K562 (cell line): ENCODE data around the gene GLIS1. TPM values are rescaled to one million over a fixed set of nuclear protein-coding genes. Genes with fewer than 3 reads are reported as not detected.

Source experiments
- ATAC-seq: fragments of 200-7000 bp; cut with Tn5 transposase; 3 replicates; pipeline ENCODE4 v1.9.1; 2020; ENCODE audit warnings: moderate library complexity
- BruUV-seq: library from RNA; stranded (reverse); fragments of 400-500 nt; replicated peaks from 2 replicates; lab custom pipeline; 2021; lab: Mats Ljungman, UMichigan
- CTCF ChIA-PET: fragments of 300-600 bp; formaldehyde crosslinking; extraction: SDS; loops from one replicate; lab custom pipeline; 2021; ENCODE audit warnings: low intra/inter-chr PET ratio; lab: Yijun Ruan, JAX
- POLR2A ChIA-PET: fragments of 300-600, 350-650 bp; sonication (Branson Sonifier 250); formaldehyde crosslinking; extraction: SDS; loops from one replicate; lab custom pipeline; 2021; ENCODE audit warnings: antibody characterized with exemption, inconsistent platforms; lab: Yijun Ruan, JAX
- DNase-seq, 4 experiments: peaks; one replicate each; pipeline versions ENCODE4 v3.0.0 to v3.0.0-alpha.2; 2011 to 2018; ENCODE audit warnings: low spot score in 3 of 4, mixed read lengths in 3 of 4; ENCODE audit errors: extremely low read depth in 1 of 4
- FAIRE-seq: peaks from 2 replicates; lab custom pipeline; 2011; peaks lifted over from hg19 to GRCh38; lab: Jason Lieb, UNC
- H2AFZ ChIP-seq: 2 replicates; pipeline ENCODE4 v1.6.0; 2011; ENCODE audit warnings: low read depth, low read length, control low read depth, inconsistent platforms
- H3K27ac ChIP-seq: fragments of 200-600 bp; 3 replicates; pipeline ENCODE4 v1.8.0; 2011; ENCODE audit warnings: low read depth, mild to moderate bottlenecking, control low read depth, inconsistent platforms, low read length, moderate library complexity, mixed read lengths; ENCODE audit errors: extremely low read depth
- H3K27me3 ChIP-seq, 2 experiments: fragments of 300-600 bp in 1 of 2; 2 replicates in 1 of 2; 3 replicates in 1 of 2; pipeline versions ENCODE4 v1.6.0 to v1.8.0; 2011; ENCODE audit warnings: inconsistent platforms in 2 of 2, low read length in 2 of 2, mild to moderate bottlenecking in 1 of 2, mixed read lengths in 1 of 2, moderate library complexity in 1 of 2; ENCODE audit not compliant: control insufficient read depth in 2 of 2, insufficient read depth in 2 of 2
- H3K36me3 ChIP-seq: fragments of 300-600 bp; 3 replicates; pipeline ENCODE4 v1.8.0; 2011; ENCODE audit warnings: mild to moderate bottlenecking, low read length, inconsistent platforms; ENCODE audit not compliant: control insufficient read depth, insufficient read depth
- H3K4me1 ChIP-seq, 2 experiments: fragments of 200-600 bp in 1 of 2; replicated peaks in 1 of 2; 2 replicates in 1 of 2; 3 replicates in 1 of 2; pipeline versions ENCODE4 v1.5.1 to v1.8.0; 2011; ENCODE audit warnings: inconsistent platforms in 2 of 2, low read length in 2 of 2, mild to moderate bottlenecking in 1 of 2, mixed read lengths in 1 of 2, moderate library complexity in 1 of 2; ENCODE audit not compliant: control insufficient read depth in 2 of 2, insufficient read depth in 2 of 2
- H3K4me2 ChIP-seq: 2 replicates; pipeline ENCODE4 v1.6.1; 2011; ENCODE audit warnings: low read length, control low read depth, inconsistent platforms, mixed read lengths; ENCODE audit not compliant: insufficient read depth
- H3K4me3 ChIP-seq: fragments of 200-600 bp; sonication (generic), shearing (Covaris generic); 2 replicates; pipeline ENCODE4 v1.5.1; 2016; ENCODE audit warnings: control low read depth, inconsistent platforms
- H3K79me2 ChIP-seq: fragments of 200-600 bp; 3 replicates; pipeline ENCODE4 v1.8.0; 2011; ENCODE audit warnings: low read length, inconsistent platforms; ENCODE audit not compliant: control insufficient read depth, insufficient read depth
- H3K9ac ChIP-seq, 2 experiments: 2 replicates each; pipeline versions ENCODE4 v1.6.0 to v1.6.1; 2011; ENCODE audit warnings: low read depth in 2 of 2, low read length in 2 of 2, control low read depth in 1 of 2, inconsistent platforms in 1 of 2, mild to moderate bottlenecking in 1 of 2, mixed read lengths in 1 of 2; ENCODE audit not compliant: insufficient read depth in 1 of 2
- H3K9me1 ChIP-seq: one replicate; pipeline ENCODE4 v1.6.0; 2011; ENCODE audit warnings: inconsistent platforms, mild to moderate bottlenecking, low read length, moderate library complexity; ENCODE audit not compliant: control insufficient read depth, insufficient read depth
- H3K9me3 ChIP-seq: replicated peaks from 2 replicates; pipeline ENCODE4 v1.5.1; 2011; ENCODE audit warnings: low read depth, low read length, inconsistent platforms; ENCODE audit not compliant: control insufficient read depth, insufficient read depth
- H4K20me1 ChIP-seq: replicated peaks from 2 replicates; pipeline ENCODE4 v1.6.1; 2011; ENCODE audit warnings: low read length, inconsistent platforms, mixed read lengths; ENCODE audit not compliant: control insufficient read depth, insufficient read depth
- ARHGAP35 ChIP-seq: fragments of 450-650 bp; IDR thresholded peaks from 2 replicates; pipeline ENCODE4 v1.6.1; 2018; ENCODE audit not compliant: partially characterized antibody
- HDAC6 ChIP-seq: IDR thresholded peaks from 2 replicates; pipeline ENCODE4 v1.6.1; 2012; ENCODE audit warnings: low read depth, mild to moderate bottlenecking, control low read depth, inconsistent platforms, low read length, moderate library complexity
- HNRNPLL ChIP-seq: fragments of 200-400 bp; formaldehyde crosslinking; IDR thresholded peaks from 2 replicates; pipeline ENCODE4 v1.6.1; 2017; ENCODE audit warnings: low read length, low read depth, mild to moderate bottlenecking; ENCODE audit not compliant: poor library complexity, severe bottlenecking
- HSF4 ChIP-seq: fragments of 250-450 bp; sonication (Bioruptor Pico); IDR thresholded peaks from 2 replicates; pipeline ENCODE4 v2.1.2; 2022; ENCODE audit warnings: mild to moderate bottlenecking, moderate library complexity, borderline replicate concordance
- MYNN ChIP-seq, 2 experiments: sonication (generic); formaldehyde crosslinking in 1 of 2; IDR thresholded peaks; 2 replicates each; pipeline versions ENCODE4 v1.5.0 to v1.6.1; 2016 to 2020; ENCODE audit warnings: antibody characterized with exemption in 1 of 2, missing genetic modification reagents in 1 of 2
- POLR3G ChIP-seq: IDR thresholded peaks from 2 replicates; pipeline ENCODE4 v1.6.1; 2011; ENCODE audit not compliant: insufficient read length, insufficient replicate concordance; ENCODE audit errors: extremely low read depth
- PTTG1 ChIP-seq: fragments of 450-650 bp; IDR thresholded peaks from 2 replicates; pipeline ENCODE4 v1.6.1; 2016; ENCODE audit warnings: low read depth, mild to moderate bottlenecking, missing genetic modification characterization, missing compliant biosample characterization
- SAP30 ChIP-seq: fragments of 200-600 bp; sonication (generic); IDR thresholded peaks from 2 replicates; pipeline ENCODE4 v1.6.1; 2012; ENCODE audit warnings: borderline replicate concordance, low read depth, mild to moderate bottlenecking, moderate library complexity, low read length, control low read depth, inconsistent platforms; ENCODE audit not compliant: insufficient read depth, poor library complexity, severe bottlenecking
- SMC3 ChIP-seq: conservative IDR thresholded peaks from 2 replicates; pipeline ENCODE4 v1.6.1; 2011; ENCODE audit warnings: low read depth, low read length, improper control_type of control experiment; ENCODE audit not compliant: insufficient read depth
- SREBF1 ChIP-seq: fragments of 150-350 bp; IDR thresholded peaks from 2 replicates; pipeline ENCODE4 v1.6.1; 2014; ENCODE audit warnings: antibody characterized with exemption, low read depth, low read length, borderline replicate concordance
- TBL1XR1 ChIP-seq, 2 experiments: IDR thresholded peaks; 2 replicates each; pipeline ENCODE4 v1.6.1; 2012; ENCODE audit warnings: improper control_type of control experiment in 2 of 2, low read length in 2 of 2, mild to moderate bottlenecking in 1 of 2
- ZNF354B ChIP-seq: fragments of 250-450 bp; sonication (Bioruptor Pico); IDR thresholded peaks from 2 replicates; pipeline ENCODE4 v1.4.0; 2020
- ZNF512 ChIP-seq: IDR thresholded peaks from 2 replicates; pipeline ENCODE4 v1.6.1; 2016; ENCODE audit warnings: missing genetic modification characterization, missing compliant biosample characterization
- in situ Hi-C: fragments of 300-500 bp; cut with MboI; formaldehyde crosslinking; loops from 4 replicates; pipeline ENCODE4 v1.15.0; 2018; ENCODE audit warnings: inconsistent platforms, mixed read lengths
- intact Hi-C: fragments of 100-400 bp; cut with micrococcal nuclease; formaldehyde crosslinking; loops from 2 replicates; pipeline ENCODE4 v1.14.2; 2022
- polyA plus RNA-seq, 8 experiments: library from polyadenylated mRNA; depleted of rRNA in 4 of 8; stranded (reverse) in 5 of 8; unstranded in 3 of 8; fragments of >200 nt; fragmentation: Nextera tagmentation in 2 of 8; fragmentation: Illumina TruSeq in 1 of 8; extraction: Ambion mirVana in 2 of 8; extraction: Trizol in 1 of 8; gene quantifications; 2 replicates each; pipeline versions ENCODE4 v1.2.1 to v1.2.3, GENCODE V29; 2011 to 2014; ENCODE audit warnings: inconsistent platforms in 1 of 8, missing spikeins in 1 of 8
- total RNA-seq, 7 experiments: library from RNA; depleted of rRNA in 6 of 7; stranded (reverse); fragments of >200 nt in 6 of 7; fragmentation: Illumina TruSeq in 2 of 7; extraction: Trizol in 2 of 7; gene quantifications; 2 replicates each; pipeline versions ENCODE4 v1.2.1 to v1.2.3, GENCODE V29; 2011 to 2021; ENCODE audit warnings: low replicate concordance in 1 of 7
- TF ChIP-seq, protein P1 (sequence below): fragments of 250-450 bp; sonication (Bioruptor Pico); IDR thresholded peaks from 2 replicates; pipeline ENCODE4 v1.4.0; 2020; ENCODE audit warnings: mild to moderate bottlenecking, moderate library complexity
- TF ChIP-seq, protein P2 (sequence below): sonication (generic); formaldehyde crosslinking; IDR thresholded peaks from 2 replicates; pipeline ENCODE4 v1.8.1; 2022; ENCODE audit warnings: missing genetic modification reagents

GLIS1 gene
- total and polyA plus RNA-seq, 9 of the 15 experiments (the other 6 are each of a cell fraction or from before 2014, with no cell fraction given), result not detected

GRCh38 chr1:53646732-53647131, 92.2 kb downstream of the GLIS1 start:
- Histone ChIP-seq H3K9ac (no peak overlapping the region), H3K9me3 (no peaks in the 10 kb centered on the region), H3K4me1 (no peaks in the 10 kb centered on the region), H3K27me3 (peaks cover 28 to 50% of the 10 kb centered on the region in 2 experiments), H3K79me2 (no peaks in the 10 kb centered on the region), H4K20me1 (peaks cover 7% of the 10 kb centered on the region; the same call in 1 of the 2 replicates), H3K9me1 (no peaks in the 10 kb centered on the region), H3K4me2 (no peak overlapping the region), H3K27ac (no peak overlapping the region), H3K36me3 (no peaks in the 10 kb centered on the region), H2AFZ (no peak overlapping the region), H3K4me3 (no peak overlapping the region)
- ATAC-seq, result no peak
- DNase-seq, result no peak
- TF ChIP-seq HNRNPLL (no peak), SREBF1 (no peak), ZNF354B (no peak), ARHGAP35 (peak; percentile 60), HSF4 (CRISPR knock-in tag) (no peak), HDAC6 (no peak), SAP30 (no peak), MYNN (IDR thresholded peaks at IDR 0.05) (no peak), MYNN (CRISPR knock-in tag; IDR thresholded peaks at IDR 0.05) (no peak), TBL1XR1 (IDR thresholded peaks at IDR 0.05; ENCODE audit: low read length in 2 of 2) (no peak), POLR3G (no peak), SMC3 (no peak), PTTG1 (tag) (no peak), ZNF512 (peak; percentile 69; the same call in 1 of the 2 replicates)
- TF ChIP-seq, protein P1, sequence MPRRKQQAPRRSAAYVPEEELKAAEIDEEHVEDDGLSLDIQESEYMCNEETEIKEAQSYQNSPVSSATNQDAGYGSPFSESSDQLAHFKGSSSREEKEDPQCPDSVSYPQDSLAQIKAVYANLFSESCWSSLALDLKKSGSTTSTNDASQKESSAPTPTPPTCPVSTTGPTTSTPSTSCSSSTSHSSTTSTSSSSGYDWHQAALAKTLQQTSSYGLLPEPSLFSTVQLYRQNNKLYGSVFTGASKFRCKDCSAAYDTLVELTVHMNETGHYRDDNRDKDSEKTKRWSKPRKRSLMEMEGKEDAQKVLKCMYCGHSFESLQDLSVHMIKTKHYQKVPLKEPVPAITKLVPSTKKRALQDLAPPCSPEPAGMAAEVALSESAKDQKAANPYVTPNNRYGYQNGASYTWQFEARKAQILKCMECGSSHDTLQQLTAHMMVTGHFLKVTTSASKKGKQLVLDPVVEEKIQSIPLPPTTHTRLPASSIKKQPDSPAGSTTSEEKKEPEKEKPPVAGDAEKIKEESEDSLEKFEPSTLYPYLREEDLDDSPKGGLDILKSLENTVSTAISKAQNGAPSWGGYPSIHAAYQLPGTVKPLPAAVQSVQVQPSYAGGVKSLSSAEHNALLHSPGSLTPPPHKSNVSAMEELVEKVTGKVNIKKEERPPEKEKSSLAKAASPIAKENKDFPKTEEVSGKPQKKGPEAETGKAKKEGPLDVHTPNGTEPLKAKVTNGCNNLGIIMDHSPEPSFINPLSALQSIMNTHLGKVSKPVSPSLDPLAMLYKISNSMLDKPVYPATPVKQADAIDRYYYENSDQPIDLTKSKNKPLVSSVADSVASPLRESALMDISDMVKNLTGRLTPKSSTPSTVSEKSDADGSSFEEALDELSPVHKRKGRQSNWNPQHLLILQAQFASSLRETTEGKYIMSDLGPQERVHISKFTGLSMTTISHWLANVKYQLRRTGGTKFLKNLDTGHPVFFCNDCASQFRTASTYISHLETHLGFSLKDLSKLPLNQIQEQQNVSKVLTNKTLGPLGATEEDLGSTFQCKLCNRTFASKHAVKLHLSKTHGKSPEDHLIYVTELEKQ, result no peak
- TF ChIP-seq, protein P2, sequence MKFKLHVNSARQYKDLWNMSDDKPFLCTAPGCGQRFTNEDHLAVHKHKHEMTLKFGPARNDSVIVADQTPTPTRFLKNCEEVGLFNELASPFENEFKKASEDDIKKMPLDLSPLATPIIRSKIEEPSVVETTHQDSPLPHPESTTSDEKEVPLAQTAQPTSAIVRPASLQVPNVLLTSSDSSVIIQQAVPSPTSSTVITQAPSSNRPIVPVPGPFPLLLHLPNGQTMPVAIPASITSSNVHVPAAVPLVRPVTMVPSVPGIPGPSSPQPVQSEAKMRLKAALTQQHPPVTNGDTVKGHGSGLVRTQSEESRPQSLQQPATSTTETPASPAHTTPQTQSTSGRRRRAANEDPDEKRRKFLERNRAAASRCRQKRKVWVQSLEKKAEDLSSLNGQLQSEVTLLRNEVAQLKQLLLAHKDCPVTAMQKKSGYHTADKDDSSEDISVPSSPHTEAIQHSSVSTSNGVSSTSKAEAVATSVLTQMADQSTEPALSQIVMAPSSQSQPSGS, result no peak
- in situ Hi-C loops, result no loop called here
- intact Hi-C loops, result no loop called here
- BruUV-seq, result no TSS peak
- POLR2A ChIA-PET, result no interaction called here
- CTCF ChIA-PET, result no interaction called here
- no peak for FAIRE-seq
